Glomerular endothelial cell (primary cell): ENCODE results near the gene MSI2. TPM values are rescaled to one million over a fixed set of nuclear protein-coding genes. Genes with fewer than 3 reads are reported as not detected.

Experiments
- DNase-seq: peaks from one replicate; pipeline ENCODE4 v3.0.0-alpha.2; 2011; ENCODE audit warnings: low read depth, low spot score; ENCODE audit errors: extremely low read depth
- total RNA-seq: library from RNA; depleted of rRNA; stranded (reverse); fragments of >200 nt; gene quantifications from 2 replicates; pipeline ENCODE4 v1.2.3, GENCODE V29; 2015

The MSI2 gene
- total RNA-seq, 1 donor from 2014 or later = 15.9 TPM

DNA sequence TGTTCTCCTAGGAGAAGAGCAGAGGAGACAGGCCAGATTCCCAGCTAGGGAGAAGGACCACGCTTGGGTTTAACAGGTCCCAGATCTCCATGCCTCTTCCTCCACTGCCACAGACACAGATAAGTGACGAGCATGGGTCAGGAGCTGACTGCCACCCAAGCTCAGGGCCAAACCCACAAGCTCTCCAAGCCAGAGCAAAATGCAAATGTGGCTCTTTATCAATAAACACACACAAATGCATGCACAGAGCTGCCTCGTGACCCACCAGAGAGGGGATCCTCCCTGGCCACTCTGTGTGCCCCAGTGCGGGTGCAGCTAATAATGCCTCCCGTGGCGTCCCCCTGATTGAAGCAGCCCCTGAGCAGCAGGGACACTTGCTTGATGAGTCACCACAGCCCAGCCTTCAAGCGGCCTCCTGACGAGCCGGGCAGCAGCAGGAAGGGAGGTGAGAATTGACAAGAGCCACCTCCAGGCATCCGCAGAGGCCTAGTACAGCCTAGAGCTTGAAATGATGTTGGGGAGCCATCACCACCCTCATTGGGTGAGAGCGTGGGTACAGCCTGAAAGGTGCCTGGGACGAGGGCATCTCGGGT lies 344.9 kb downstream of the MSI2 start:
- no peak for DNase-seq

DNA sequence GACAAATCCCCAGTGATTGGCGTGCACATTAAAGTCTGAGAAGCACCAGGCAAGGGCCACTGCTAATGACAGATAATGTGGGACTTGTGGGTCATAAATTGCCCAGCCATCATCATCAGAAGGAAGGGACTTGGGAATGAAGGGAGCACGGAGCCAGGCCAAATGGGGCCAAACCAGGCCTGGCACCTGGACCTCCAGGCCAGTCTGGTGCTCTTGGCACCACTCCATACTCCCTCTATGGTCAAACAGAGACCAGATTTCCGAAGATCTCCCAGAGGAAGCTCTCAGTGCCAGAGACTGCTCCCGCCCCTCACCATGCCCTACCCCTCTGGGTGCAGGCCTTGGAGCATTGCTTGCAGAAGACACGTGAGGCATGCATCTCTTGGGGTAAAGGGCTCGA lies 346.6 kb downstream of the MSI2 start:
- DNase-seq = no peak

DNA sequence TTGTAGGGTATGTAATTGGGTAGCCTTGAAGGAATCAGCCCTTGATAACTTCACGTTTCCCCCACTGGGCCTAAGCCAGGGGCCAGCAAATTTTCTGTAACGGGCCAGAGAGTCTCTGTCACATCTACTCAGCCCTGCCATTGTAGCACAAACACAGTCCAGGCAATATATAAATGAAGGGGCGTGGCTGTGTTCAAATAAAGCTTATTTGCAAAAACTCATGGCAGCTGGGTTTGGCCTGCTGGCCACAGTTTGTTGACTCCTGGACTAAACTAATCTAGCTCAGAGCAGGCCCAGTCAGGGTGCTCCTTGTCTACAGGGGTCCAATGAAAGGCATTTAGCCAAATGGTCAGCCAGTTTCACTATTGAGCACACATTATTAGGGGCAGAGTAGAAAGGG lies 347.2 kb downstream of the MSI2 start:
- no peak for DNase-seq

DNA sequence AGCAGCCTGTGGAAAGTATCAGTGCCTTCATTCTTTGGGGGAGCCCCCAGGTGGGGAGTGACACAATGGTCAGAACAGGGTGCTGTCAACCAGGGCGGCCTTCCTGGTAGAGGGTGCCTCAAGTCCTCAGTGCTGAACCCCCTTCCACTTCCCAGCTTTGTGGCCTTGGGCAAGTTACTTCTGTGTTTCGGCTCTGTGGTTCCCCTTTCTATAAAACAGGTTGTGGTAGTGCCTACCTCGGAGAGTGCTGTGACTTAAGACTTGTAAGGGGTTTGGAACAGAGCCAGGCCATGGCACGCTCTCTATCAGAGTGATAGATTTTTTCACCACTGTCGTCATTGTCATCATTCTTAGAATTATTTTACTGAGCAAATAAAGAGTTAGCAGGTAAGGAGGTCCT lies 347.7 kb downstream of the MSI2 start:
- DNase-seq = no peak

DNA sequence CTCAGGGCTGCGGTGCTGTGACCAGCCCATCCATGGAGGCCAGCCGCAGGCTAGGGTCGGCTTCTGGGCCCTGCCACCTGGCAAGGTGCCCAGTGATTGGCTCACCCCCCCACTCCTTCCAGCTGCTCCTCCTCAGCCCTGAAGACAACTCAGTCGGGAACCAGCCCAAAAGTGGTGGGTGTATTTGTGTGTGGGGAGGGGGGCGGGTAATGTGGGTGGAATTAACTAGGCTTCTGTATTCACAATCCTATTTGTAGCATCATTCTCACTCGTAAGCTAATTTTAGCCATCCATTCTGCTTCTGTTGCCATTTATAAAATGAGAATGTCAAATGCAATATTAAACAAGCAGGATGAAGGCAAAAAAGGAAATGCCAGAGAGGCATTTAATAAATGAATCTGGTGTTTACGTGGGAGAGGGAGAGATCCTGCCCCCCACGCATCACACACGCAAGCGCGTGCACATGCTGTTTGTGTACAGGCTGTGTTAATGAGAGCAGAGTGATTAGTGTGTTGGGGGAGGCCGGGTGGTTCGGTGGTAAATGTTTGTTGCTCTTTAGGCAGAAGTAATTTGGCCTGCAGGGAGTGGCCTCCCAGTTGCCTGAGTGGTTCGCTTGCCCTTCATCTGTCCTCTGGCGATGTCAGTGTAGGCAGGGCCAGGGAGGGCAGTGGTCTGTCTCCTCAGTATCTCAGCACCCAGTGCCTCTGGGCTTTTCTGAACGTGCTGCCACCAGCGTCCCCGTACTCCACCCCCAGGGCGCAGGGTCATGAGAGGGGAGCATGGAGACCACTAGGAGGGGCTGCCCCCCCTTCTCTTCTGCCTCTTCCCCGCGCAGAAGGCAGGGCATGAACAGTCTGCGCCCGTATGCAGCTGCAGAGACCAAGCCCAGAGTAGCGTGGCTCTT lies 348.7 kb downstream of the MSI2 start:
- DNase-seq = no peak

DNA sequence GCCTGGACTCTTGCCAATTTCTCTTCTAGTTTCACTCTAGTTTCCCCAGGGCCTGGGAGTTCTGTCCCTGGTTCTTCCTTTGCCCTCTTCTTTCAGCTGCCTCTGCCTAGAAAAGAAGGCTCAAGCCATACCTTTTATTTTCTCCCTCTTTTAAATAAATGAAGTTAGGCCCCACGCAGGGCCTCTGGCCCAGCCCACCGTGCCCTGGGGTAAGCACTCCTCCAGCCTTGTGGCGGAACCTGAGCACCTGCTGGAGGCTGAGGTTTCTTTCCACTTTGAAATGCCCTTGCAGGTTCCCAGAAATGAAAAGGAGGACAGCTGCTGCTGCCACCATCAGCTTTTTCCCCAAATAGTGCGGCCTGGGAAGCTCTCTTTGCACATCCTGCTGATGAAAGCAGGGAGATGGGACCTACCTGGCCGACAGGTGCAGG lies 349.4 kb downstream of the MSI2 start:
- no peak for DNase-seq

DNA sequence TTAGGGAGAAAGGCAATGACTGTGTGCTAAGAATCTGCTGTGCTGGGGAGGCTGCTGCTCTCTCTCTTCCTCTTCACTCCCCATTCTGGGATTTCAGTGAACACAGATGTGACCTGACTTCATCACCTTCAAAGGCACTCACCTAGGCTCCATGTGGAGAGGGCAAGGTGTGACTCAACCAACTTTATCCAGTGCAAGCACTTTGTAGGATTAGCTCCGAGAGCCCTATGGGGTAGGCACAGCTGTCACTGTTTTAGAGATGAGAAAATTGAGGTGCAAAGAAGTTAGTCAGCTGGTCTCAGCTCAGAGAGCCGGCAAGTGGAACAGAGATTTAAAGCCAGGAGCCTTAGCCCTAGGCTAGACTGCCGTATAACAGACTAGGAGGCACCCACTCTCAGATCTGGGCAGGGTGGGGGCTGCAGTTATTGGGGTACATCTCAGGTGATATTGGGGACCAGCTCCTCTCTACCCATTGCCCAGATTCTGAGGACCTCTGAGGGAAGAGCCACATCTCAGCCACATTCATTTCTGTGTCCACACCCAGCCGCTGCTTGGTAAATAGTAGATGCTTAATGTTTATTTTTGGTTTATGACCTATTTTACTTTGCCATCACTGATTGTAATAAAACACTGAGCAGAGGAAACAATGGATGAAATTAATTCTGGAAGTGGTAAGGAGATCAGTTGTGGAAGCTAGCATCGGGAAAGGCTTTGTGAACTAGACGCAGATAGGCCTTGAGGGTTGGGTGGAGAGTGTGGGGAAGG lies 350.0 kb downstream of the MSI2 start:
- no peak for DNase-seq

DNA sequence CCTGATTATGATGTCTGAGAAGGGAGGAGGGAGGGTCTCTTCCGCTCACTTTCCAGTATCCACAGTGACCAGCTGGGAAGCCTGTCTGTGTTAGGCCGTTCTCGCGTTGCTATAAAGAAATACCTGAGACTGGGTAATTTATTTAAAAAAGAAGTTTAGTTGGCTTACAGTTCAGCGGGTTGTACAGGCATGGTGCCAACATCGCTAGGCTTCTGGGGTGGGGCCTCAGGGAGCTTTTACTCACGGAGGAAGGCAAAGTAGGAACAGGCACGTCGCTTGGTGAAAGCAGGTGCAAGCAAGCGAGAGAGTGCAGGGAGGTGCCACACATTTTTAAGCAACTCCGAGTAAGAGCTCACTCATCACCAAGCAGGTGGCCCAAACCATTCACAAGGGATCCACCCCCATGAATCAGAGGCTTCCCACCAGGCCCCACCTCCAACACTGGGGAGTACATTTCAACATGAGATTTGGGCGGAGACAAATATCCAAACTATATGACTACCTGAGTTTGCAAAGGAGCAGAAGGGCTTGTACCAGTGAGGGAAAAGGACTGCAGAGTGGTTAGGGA lies 351.3 kb downstream of the MSI2 start:
- DNase-seq = no peak

DNA sequence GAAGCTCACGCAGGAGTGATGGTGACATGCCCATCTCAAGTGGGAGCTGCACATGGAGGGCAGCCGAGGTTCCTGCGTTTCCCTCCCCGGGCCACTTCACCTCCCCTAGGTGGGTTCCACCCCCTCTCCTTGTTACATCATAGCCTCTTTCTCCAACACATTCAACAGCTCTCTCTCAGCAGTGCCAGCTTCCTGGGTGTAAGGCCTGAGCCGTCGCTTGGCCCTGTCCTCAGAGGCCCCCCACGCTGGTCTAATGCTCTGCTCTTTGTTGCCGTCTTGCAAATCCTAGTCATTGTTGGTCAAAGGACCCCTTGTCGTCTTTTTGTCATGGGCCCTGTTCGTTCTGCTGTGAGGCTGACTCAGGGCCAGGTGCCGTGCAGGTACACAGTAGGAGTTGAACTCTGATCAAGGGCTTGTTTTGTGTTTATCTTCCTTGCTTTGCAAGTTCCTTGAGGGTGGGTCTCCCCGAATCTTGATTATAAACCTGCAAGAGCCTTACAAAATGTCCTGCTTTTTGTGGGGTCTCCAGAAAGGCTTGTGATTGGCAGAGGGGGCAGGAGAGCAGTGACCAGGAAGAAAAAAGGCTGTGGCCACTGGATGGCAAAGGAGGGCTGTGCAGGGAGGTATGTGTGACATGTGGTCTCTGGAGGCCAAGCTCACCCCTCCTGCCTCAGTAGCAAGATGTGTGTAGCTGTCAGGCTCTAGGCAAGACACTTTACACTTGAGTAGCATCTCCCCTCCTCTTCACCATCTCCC lies 352.2 kb downstream of the MSI2 start:
- no peak for DNase-seq

DNA sequence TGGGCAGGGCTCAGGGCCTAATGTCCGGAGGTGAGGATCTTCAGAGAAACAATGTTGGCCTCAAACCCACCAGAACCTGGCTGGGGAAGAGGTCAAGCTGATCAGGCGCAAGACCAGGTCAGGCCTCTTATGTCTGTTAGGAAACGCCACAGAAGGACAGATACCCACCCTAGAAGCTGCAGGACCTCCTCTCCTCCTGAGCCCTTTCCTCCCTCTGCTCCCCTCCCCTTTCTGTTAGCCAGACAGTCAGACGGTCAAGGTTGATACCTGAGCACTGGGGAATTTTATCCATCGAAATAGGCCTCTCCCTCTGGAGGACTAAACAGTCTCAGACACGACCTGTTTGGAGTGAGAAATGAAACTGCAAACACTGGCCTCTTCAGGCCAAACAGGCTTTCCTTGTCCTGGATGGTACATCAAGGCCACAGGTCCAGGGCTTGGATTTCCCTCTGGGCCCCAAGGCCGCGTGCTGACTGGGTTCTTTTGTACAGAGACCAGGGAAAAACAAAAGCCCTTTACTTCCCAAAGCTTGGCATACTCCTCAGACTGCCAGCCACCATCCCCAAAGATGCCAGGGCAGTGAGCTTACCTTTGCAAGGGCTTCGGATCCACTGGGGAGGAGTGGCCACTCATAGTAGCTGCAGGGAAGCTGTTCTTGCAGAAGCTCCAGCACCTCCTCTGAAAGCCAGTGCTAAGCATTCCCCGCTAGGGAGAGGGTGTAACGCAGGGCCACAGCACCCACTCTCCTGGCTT lies 353.0 kb downstream of the MSI2 start:
- DNase-seq = no peak

DNA sequence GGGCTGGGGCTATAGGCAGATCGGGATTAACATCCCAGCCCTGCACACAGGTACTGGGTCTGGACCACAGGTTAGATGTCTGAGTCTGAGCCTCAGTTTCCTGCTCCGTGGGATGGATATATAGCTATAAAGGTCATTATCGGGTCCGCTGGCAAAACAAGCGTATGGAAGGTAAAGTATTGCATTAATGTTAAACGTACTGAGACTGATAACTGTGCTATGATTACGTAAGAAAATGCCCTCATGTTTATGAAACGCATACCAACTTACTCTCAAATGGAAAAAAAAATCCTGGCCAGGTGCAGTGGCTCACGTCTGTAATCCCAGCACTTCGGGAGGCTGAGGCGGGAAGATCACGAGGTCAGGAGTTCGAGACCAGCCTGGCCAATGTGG lies 353.6 kb downstream of the MSI2 start:
- no peak for DNase-seq

DNA sequence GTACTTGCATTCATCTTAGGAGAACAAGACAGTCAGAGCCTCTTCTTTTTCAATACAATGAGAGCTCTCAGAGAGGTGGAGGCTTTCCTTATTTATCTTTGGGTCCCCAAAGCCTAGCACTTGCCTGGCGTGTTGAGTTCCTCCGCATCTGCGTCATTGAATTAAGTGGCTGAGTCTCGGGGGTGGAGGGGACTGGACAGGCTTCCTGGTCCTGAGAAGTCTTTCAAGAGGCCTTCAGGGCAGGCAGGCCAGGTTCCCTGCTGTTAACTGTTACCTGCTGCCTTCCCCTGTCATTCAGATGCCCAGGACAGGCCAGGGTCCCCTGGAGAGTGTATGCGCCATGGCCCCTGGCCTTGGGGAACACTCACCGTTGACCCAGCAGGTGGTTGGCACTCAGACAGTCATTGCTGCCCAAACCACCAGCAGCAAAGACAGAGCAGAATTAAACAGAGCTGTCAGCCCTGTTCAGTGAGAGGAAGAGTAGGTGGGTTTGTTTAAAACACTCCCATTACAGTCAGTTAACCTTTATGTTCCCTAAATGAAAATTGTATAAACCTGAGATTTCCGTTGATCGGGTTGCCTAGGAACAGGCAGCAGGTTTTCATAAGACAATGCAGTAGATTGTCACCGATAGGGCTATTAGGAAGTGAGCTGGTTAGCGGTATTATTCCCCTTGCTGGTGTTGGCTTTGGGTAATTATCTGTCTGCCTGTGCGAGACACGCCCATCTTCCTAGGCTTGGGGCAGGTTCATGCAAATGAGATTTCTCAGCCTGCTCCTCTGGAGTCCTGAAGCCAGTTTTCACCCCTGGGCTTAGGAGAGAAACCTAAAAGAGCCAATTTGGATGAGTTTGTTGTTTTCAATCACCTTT lies 356.1 kb downstream of the MSI2 start:
- DNase-seq = no peak

DNA sequence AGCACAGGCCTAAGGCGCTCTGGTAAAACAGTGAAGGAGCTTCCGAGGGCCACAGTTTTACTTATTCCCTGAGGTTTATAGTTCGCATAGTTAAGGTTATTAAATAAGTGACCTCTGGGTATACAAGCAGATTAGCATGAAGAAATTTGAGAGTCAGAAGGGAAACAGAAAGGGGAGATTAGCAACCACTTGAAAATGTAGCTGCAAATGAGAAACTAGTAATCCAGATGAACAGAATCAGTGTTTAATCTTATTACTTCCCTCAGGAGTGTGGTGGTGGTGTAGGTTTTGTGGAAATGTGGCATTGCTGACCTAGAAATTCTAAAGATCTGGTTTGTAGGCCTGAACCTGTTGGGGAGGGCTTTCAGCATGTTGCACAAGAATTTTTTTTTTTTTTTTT lies 358.4 kb downstream of the MSI2 start:
- no peak for DNase-seq

DNA sequence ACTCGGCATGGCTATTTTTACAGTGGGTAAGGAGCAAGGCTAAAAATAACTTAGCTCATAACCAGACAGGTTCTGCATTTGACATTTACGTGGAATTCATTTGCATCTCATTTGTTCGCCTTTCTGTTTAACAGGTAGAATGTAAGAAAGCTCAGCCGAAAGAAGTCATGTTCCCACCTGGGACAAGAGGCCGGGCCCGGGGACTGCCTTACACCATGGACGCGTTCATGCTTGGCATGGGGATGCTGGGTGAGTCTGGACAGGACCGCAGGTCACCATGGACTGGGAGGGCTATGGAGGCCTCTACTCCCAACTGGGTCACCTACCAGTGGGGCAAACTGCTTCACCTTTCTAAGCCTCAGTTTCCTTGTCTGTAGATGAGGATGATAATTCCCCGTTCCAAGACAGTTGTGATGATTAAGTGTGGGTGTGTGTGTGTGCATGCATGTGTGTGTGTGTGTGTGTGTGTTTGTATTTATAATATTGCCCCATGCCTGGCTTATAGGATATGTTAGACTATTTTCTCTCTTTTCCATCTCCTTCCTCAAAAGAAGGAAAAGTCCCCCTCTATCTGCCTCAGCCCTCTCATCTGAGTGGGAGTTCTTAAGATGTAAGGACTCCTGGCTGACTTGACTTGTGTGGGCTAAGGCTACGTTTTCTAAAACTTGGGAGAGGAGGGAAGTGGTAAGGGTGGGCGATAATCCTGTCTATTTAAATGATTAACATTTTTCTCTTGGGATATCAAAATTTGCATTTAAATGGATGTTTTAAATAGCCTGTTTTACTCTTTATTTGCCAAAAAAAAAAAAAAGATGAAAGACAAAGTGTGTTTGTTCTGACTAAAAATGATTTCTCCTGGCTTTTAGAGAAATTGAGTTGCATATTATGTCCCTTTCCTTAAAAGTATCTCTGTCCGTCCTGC lies 359.8 kb downstream of the MSI2 start:
- DNase-seq = no peak

DNA sequence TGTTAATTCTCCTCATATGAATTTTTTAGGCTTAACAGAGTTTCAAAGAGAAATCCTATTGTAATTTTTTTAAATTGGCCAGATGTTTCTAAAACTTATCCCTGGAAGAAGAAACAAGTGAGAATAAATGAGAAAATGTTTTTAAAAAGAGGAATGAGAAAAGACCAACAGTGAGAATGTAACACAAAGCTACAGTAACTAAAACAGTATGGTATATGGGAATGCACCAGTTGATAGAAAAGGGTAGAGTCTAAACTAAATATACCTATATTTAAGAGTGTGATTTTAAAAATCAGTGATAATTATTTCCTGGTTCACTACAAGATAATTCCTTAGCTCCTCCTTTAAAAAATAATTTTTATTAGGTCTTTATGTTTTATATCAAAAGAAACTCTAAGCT lies 360.9 kb downstream of the MSI2 start:
- no peak for DNase-seq

DNA sequence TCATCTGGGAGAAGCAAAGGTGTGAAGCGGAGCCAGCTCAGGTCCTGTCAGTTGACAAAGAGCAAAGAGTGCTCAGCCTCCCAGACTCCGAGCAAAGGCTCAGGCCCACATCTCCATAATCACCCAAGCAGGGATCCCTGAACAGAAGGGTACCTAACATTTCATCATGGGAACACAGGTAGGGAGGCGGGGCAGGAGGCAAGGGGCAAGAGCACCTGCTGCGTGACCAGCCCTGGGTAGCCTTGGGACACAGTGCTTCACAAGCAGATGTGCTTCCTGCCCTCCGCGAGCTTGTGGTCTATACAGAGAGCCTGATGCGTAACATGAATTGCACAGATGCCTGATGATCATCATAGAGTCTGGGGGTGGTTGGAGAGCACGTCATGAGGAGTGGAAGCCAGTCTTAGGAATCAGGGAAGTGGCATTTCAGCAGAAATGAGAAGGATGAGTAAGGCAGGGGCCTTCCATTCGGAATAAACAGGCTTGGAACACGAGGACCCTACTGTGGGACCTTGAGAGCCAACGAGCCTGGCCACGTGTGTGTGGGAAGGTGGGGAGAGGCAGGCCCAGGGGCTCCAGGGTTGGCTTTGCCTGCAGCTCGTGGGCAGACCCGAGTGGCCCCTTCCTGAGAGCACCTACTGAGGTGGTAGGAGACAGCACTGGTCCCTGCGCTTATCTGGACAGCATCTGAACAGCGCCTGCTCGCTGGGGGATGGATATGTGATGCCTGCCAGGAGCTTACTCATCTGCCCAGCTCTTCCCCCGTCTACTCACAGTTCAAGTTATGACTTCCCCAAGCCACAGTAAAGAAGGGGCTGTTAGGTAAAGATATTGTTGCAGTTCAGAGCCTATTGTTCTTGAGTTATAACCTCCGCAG lies 363.0 kb downstream of the MSI2 start:
- no peak for DNase-seq

DNA sequence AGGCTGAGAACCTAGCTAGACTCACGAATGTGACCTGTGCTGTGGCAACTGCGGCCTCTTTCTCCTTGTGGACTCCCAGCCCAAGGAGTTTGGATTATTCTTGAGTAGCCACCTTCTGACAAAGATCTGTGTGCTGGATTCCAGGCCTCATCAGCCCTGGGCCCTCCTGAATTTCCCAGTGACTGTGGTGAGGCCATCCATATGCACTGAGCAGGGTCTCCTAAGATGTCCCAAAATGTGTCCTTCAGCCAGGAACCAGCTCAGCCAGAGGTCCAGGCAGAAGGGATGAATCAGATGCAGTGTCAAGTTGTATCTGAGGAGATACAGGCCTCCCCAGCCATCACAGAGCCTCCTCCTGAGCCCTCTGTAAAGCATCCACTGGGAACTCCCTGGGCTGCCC lies 364.3 kb downstream of the MSI2 start:
- no peak for DNase-seq
